Fibroblast of peridontal ligament (primary cell): ENCODE data around the gene ATP8B1.
"Not testable (repeated sequence)": the region's sequence is repeated elsewhere in the genome, so short reads cannot be mapped to it uniquely, and the experiment has no call there.

Experiments
- DNase-seq: peaks from one replicate; pipeline ENCODE4 v3.0.0-alpha.2; 2010; ENCODE audit errors: extremely low read depth

The ATP8B1 gene

GRCh38 chr18:57803103-57803969 is at the start of gene ATP8B1:
ATP8B1 (minus strand) TSS chr18:57803315; CDS start chr18:57731807, 71,508 bp downstream.
- peak; percentile 65 for DNase-seq

DNA sequence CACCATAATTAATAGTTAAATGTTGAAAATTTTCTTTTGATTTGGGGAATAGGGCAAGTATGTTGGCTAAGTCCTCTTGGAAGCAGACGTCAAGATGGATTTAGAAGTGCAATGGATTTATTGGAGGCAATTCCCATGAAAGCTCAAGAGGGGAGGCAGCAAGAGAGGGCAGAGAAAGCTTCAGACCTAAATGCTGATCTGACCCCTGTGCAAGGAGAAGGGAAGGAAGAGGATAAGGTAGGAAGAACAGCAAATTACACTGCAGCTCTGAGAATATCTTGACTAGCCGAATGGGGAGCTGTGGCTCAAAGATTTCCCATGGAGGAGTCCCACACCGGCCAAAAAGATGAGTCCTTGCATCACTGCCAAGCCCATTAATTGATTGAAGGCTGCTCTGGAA is 46.9 kb upstream of the ATP8B1 start:
- no peak for DNase-seq

- DNase-seq: not testable (repeated sequence)
Observed at GRCh38 chr18:57848374-57848773, 45.3 kb upstream of the ATP8B1 start.

GRCh38 chr18:57847431-57847830 is 44.3 kb upstream of the ATP8B1 start:
- DNase-seq: not testable (repeated sequence)

DNA sequence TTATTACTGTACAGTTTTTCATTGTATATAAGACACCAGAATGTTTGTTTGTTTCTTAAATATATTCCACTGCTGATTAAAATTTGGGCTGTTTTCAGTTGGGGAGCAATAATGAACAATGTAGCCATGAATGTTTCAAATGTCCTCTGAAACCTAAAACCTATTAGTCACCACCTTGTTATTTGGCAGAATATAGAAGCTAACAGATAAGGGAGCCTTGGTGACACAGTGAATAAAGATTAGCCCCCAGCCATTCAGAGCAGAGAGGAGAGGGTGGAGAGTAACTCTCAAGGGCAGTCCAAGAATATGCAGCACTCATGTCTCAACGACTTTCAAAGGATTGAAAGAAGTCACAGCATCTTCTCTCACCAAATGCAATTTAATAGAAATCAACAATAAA is 43.1 kb upstream of the ATP8B1 start:
- peak; percentile 48 for DNase-seq

GRCh38 chr18:57845605-57846074 is 42.5 kb upstream of the ATP8B1 start:
- DNase-seq: no peak

DNA sequence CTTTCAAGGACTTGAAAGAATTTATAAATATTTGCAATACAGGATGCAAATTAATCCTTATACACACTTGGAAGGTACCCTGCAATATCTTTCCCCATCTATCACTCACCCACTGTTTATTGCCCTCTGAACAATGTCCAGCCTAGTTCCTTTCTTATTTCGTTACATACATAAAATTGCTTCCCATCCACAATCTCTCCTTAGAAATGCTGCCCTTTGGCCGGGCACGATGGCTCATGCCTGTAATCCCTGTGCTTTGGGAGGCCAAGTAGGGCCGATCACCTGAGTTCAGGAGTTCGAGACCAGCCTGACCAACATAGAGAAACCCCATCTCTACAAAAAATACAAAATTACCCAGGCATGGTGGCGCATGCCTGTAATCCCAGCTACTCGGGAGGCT is 41.2 kb upstream of the ATP8B1 start:
- no peak for DNase-seq

DNA sequence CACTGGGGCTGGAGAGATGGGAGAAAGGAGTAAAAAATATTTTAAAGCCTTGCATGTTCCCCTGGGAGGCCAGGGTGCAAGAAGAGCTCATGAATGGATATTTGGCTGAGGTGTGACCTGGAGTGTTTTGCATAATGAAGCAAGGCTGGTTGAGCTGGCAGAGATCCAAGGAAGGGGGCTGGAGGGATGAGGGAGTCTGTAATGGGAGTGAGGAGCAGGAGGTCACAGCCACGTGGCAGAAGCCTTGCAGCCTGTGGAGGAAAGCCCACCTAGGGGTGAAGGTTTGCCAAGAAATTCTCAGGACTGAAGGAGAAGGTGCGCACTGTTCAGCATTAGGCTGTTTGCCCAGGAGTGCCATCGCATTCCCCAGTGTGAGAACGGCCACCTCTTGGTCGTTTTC is 40.3 kb upstream of the ATP8B1 start:
- DNase-seq: no peak

GRCh38 chr18:57841568-57841967 is 38.5 kb upstream of the ATP8B1 start:
- no peak for DNase-seq

DNA sequence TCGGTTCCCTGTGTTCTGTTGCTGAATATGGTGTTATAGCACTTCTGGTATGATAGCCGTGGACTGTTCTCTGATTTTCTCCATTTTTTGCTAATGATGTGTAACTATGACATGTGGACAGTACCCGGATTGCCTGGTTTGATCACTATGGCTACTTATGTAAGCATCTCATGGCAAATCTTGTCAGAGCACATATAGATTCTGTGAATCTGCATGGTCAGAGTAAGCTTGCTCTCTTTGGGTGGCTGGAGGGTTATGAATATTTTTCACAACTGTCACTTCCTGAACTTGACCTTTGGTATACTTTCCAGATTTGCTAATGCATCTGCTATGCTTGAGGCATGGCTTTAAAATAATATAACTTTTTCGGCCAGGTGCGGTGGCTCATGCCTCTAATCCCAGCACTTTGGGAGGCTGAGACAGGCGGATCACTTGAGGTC is 36.8 kb upstream of the ATP8B1 start:
- DNase-seq: peak; percentile 61

- DNase-seq: no peak
Observed at GRCh38 chr18:57837917-57838548, 34.9 kb upstream of the ATP8B1 start.

DNA sequence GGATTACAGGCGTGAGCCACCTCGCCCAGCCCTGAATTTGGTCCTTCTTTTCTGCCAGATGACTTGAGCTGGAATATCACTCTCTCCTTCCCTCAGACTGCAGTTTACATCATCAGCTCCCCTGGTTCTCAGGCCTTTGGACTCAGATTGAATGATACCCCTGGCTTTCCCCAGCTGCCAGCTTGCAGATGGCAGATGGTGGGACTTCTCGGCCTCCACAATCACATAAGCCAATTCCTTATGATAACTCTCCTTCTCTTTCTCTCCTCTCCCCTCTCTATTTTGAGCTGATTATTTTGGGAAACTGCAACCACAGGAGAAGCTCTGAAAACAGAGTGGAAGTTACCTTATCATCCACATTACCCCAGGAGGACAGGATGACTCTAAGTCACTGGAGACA is 33.4 kb upstream of the ATP8B1 start:
- DNase-seq: no peak

GRCh38 chr18:57835904-57836303 is 32.8 kb upstream of the ATP8B1 start:
- no peak for DNase-seq

DNA sequence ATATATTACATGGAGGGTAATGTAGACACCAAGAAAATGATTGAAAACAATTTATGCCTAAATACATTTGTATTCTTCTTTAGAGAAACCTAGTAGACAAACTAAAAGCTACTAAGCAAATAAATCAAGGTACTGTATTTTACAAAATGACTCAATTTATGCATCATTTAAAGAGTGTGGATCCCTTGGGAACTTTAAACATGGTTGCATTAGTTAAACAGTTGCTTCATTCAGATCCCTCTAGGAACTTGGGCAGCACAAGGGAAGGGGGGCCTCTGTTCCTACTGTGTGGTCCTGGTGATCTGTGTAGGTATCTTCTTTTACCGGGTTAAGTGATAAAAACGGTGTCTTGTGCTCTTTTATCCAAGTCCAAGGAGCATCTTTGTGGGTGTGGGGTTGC is 31.5 kb upstream of the ATP8B1 start:
- peak; percentile 35 for DNase-seq

DNA sequence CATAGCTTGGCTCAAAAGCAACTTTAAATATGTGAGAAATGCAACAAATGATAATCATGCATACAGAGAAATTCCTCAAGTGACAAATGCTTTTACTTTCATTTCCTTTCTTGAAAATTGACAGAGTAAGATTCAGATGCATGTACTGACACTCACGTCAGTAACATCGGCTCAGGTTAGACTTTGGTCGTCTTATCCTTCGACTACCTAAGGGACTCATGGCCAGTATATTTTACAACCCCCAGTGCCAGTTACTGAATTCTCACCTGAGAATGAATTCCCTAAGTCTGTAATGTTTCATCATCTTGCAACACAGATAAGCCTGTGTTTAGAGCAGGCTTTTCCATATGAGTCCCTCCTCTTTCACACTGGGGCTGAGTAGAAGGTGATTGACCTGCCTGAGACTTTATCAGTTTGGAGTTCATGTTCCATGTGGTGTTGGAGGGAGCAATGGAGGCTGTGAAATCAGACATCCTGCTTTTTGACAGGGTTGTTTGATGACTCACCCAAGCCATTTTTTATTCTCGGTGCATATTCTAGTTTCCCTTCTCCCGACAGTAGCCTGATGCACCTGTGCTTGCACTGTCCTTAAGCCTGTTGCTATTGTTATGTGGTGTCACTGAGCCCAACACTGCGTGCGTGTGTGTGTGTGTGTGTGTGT is 30.5 kb upstream of the ATP8B1 start:
- peak; percentile 42 for DNase-seq

- no peak for DNase-seq
Observed at GRCh38 chr18:57832730-57833129, 29.6 kb upstream of the ATP8B1 start.

- no peak for DNase-seq
Observed at GRCh38 chr18:57831597-57832377, 28.7 kb upstream of the ATP8B1 start.

DNA sequence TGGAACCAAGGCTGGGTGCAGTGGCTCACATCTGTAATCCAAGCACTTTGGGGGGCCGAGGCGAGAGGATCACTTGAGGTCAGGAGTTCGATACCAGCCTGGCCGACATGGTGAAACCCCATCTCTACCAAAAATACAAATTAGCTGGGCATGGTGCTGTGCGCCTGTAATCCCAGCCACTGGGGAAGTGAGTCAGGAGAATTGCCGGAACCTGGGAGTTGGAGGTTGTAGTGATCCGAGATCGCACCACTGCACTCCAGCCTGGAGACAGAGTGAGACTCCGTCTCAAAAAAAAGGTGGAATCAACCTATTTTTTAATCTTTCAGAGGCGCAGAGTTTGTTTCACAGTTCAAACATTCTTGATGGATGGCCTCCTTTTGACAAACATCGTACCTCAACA is 24.5 kb upstream of the ATP8B1 start:
- DNase-seq: no peak

DNA sequence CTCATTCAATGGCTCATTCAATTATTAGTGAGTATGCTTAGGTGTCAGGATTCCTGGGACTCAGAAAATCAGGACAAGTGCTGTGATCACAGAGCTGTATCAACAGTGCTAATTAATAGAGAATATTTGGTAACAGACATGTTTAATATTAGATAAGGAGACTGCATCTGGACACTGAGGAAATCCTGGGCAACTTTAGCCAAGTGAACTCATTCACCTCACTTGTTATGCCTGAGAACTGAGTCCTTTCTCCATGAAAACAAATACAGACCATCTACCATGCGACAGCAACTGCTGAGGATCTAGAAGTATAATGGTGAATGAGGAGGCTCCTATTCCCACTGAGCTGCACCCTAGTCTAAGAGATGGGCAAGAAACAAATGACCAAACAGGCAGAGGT is 23.1 kb upstream of the ATP8B1 start:
- DNase-seq: no peak

GRCh38 chr18:57820583-57820982 is 17.5 kb upstream of the ATP8B1 start:
- DNase-seq: not testable (repeated sequence)

GRCh38 chr18:57819671-57820460 is 16.8 kb upstream of the ATP8B1 start:
- peak; percentile 76 for DNase-seq
